GM19193 (cell line): ENCODE results near the gene ANKRD52.

Experiments
- POLR2A ChIP-seq: IDR thresholded peaks from 4 replicates; pipeline ENCODE4 v1.6.1; 2011; ENCODE audit not compliant: insufficient read depth, insufficient read length; ENCODE audit errors: extremely low read depth

Gene ANKRD52

DNA sequence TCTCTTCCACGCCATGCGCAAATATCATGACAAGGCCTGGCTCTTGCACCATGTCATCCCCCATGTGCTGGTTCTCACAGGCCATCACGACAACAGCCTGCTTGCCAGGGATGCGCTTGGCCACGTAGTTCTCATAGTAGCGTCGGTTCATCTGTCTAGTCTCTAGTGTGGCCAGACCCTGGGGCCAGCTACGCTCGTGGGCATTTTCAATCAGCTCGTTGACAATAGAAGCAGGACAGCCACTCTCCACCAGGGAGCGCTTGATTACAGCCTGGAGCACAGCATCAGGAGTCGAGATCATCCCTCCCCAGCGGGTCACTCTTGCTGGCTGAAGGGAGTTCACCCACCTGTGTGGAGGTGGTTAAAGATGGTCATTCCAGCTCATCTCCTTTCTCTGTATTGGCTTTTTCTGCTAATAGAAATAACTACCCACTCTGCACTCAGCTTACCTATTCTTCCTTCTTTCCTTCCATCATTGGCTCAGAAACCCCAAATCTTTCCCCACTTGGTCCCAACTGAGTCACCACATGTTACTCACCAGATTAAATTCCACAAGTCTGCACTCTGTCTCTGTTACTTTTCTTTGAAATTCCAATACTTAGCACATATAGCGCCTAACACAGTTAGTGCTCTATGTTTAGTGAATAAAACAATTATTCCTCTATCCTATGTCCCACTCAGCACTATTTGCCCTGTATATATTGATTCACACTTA, 51.6 kb downstream of the ANKRD52 start:
- TF ChIP-seq POLR2A = peak; percentile 14

GRCh38 chr12:56205445-56205844, 52.7 kb downstream of the ANKRD52 start:
- no peak for TF ChIP-seq POLR2A

DNA sequence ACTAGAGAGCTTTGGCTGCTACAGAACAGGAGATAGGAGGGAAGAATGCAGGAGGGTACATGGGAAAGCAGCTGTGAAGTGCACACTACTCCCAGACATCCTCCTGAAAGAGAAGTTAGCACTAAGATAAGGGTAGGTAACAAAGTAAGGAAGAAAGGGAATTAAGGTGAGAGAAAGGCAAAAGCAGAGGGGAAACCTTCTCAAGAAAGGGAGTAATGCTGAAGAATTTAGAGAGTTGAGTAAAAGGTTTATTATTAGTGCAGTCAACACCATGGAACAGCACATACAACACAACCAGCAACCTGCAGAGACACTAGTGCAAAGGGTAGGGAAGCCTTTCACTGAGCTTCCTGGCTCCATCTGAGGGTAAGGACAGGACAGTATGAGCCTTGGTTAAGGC, 53.9 kb downstream of the ANKRD52 start:
- no peak for TF ChIP-seq POLR2A

DNA sequence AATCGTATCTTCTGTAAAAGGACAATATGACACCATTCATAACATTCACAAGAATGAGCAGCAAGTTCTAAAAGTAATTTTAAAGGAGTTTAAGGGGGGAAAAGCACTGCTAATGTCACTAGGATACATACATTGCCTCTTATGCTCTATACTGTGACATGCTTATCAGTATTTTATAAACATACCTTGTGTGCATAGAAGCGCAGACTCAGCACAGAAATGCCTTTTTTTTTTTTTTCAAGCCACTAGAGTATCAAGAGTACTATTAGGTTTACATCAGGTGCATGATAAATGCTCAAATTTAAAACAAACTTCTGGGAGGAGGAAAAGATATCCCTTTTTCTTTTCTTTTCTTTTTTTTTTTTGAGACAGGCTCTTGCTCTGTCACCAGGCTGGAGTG, 55.3 kb downstream of the ANKRD52 start:
- TF ChIP-seq POLR2A = no peak

GRCh38 chr12:56202366-56202765, 55.8 kb downstream of the ANKRD52 start:
- no peak for TF ChIP-seq POLR2A

DNA sequence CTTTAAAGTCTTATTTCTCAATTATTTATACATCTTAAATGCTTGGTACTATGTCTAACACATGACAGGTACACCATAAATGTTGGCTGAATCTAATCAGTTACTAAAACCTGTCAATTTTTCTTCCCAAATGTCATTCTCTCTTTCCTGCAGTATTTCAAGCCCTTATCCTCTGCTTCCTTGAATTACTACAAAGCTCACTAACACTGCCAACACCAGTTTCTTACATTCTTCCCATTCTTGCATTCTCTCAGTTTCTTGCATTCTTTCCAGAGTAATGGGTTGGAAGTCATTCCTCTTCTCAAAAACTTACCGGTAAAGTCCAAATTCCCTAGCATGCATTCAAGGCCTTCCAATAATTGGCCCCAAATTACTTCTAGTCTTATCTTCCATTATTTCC, 59.3 kb downstream of the ANKRD52 start:
- TF ChIP-seq POLR2A = no peak

- no peak for TF ChIP-seq POLR2A
These were observed 60.1 kb downstream of the ANKRD52 start for GRCh38 chr12:56197921-56198635.

DNA sequence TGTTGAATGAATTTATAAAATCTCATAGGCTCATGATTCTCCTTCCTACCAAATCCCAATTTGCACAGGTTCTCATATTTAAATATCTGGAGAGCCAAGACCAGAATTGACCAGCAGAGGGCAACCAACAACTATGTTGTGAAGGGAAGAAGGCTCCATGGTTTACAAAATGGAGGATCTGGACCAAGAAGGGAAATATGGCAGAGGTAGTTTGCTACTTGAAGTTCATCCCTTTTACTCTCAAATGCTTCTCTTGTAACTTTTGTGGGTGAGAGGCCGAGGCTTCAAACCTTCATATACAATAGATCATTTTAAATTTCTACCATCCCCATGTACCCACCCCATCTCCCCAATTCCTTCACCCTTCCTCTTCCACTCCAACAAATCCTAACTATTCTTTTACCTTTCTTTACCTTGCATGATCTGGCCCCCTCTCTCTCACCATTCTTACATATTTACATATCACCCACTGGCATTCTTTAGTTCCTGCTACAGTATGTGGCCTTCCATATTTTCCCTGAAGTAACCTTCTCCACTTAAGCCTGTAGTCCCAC, 65.1 kb downstream of the ANKRD52 start:
- no peak for TF ChIP-seq POLR2A

DNA sequence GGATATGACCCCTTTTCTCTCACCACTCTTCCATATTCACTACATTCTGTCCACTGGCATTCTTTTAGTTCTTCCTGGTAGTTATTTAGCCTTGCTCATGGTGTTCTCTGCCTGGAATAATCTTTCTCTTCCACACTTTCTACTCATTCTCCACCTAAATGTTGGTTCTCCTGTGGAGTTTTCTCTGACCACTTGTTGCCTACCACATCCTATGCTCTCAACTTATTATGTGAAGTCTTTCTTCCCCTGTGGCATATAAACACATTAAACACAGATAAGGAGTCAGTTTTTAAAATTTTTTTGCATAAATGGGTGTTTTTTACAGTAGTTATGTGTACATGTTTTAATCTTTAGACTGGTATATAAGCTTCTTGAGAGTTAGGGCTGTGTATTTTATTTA, 65.6 kb downstream of the ANKRD52 start:
- TF ChIP-seq POLR2A = no peak

GRCh38 chr12:56190695-56191155, 67.5 kb downstream of the ANKRD52 start:
- no peak for TF ChIP-seq POLR2A

DNA sequence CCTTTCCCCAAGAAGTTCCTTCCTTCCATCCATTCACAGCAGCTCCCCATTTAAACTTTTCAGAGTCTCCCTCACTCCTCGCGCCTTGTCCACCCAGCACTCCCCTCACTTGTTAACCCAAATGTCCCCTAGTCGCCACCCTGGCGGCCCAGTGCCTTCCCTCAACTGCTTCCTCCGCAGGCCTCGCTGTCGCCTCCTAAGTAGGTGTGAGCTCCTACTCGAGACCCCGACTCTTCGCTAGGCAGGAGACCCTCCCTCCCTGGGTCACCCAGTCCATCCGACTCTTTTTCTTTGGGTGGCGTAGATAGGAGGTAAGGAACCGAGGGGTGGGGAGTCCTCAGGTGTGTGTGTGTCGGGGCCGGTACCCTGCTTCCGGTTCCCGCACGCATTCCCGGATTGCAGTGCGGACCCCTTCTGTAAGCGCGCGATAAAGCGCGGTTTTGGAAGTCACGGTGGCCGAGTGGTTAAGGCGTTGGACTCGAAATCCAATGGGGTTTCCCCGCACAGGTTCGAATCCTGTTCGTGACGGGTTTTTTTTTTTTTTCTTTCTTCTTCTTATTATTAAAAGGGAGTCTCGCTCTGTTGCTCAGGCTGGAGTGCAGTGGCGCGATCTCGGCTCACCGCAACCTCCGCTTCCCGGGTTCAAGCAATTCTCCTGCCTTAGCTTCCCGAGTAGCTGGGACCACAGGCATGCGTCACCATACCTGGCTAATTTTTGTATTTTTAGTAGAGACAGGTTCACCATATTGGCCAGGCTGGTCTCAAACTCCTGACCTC, 68.1 kb downstream of the ANKRD52 start:
- TF ChIP-seq POLR2A = peak; percentile 47

GRCh38 chr12:56189099-56189917, 68.9 kb downstream of the ANKRD52 start, which contains the start of gene SMARCC2:
SMARCC2 (minus strand) TSS chr12:56189483; CDS start chr12:56189461, 22 bp downstream.
- peak; percentile 59 for TF ChIP-seq POLR2A

DNA sequence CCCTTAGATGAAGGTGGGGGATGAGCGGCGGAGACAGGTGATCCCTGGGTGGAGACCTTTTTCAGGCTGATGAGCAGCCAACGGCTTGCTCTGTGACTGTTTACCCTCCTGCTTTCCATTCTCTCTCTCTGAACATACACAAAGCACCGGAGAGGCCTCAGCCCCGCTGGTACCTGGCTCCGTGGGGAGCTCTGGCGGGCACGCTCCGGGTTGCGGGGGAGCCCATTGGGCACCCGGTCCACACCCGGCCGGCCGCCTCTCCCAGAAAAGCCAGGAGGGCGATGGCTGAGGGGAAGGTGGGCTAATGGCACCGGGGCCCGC, 69.4 kb downstream of the ANKRD52 start:
- no peak for TF ChIP-seq POLR2A

DNA sequence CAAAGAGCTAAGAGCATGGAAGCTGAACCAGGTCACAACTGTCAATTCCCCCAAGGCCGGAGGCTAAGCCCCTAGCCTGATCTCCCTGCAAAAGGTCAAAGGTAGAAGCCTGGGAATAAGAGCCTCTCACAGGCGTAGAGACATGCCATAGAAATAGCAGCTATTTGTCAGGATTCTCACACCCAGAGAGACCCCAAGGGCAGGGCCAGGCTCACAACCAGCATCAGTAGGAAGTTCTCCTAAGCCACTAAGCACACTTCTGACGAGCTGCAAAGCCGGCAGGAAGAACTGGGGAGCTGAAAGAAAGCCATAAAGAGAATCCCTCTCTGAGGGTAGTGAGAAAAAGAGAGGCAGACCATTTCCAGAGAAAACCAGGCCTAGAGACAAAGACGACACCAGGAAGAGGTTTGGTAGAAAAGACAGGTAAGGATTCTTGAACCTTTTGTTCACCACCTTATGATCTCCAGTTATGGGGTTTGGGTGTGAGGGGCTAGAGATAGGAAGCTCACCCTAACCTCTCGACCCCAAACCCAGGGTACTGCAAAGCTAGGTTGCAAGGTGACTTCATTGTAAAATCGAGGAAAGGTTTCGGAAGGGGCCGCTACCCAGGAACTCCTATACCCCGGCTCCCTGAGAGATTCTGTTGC, 69.9 kb downstream of the ANKRD52 start:
- no peak for TF ChIP-seq POLR2A
